Neuron (in vitro differentiated cells): ENCODE data around the gene LAP3.
"Not testable (repeated sequence)": the region's sequence is repeated elsewhere in the genome, so short reads cannot be mapped to it uniquely, and the experiment has no call there.

Source experiments
- H2AFZ ChIP-seq: one replicate; pipeline ENCODE4 v1.6.1; 2013; ENCODE audit warnings: low read depth, mild to moderate bottlenecking, inconsistent platforms, low read length, moderate library complexity
- H3K27me3 ChIP-seq: one replicate; pipeline ENCODE4 v1.6.1; 2013; ENCODE audit warnings: low read length; ENCODE audit not compliant: insufficient read depth
- H3K36me3 ChIP-seq: one replicate; pipeline ENCODE4 v1.6.1; 2013; ENCODE audit warnings: low read length; ENCODE audit not compliant: insufficient read depth
- H3K4me1 ChIP-seq: one replicate; pipeline ENCODE4 v1.6.1; 2013; ENCODE audit warnings: low read length; ENCODE audit not compliant: insufficient read depth
- H3K4me3 ChIP-seq: 2 replicates; pipeline ENCODE4 v1.5.1; 2013; ENCODE audit warnings: mild to moderate bottlenecking, low read length, moderate library complexity
- H3K9me3 ChIP-seq: one replicate; pipeline ENCODE4 v1.6.1; 2013; ENCODE audit warnings: low read length

Gene LAP3

DNA sequence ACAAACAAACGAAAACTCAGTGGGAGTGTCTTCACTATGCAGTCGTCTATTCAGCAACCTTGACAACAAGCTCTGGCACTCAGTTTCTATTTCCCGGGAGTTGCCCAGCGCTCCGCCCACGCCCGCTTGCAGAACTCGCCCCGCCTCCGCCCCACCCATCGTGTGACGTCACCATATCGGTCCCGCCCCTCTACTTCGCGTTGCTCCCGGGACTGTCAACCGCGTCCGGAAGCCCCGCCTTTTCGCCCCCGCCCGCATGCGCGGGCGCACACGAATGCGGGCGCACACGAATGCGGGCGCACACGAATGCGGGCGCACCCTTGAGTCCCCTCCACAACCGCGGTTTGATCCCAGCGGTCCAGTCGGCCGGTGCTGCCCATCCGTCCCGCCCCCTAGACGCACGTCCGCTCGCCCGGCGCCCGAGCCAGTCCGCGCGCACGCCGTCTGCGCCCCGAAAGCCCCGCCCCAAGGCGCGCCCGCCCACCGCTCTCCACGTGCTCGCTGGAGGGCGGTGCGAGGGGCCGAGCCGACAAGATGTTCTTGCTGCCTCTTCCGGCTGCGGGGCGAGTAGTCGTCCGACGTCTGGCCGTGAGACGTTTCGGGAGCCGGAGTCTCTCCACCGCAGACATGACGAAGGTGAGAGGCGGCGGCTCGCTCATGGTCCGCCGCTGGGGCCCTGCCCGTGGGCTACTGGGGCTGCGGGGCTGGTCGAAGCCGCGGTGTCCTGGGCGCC, at the start of gene LAP3:
Gene LAP3 (plus strand): TSS at position 267 of the 733 bp plus-strand sequence. CDS start 268 bp downstream, at position 535.
- H3K4me1 ChIP-seq: peaks cover 14% of the 10 kb centered on the region
- peak within 1 kb of the TSS; percentile 94 for H2AFZ ChIP-seq
- peak within 1 kb of the TSS; percentile 74 for H3K4me3 ChIP-seq

DNA sequence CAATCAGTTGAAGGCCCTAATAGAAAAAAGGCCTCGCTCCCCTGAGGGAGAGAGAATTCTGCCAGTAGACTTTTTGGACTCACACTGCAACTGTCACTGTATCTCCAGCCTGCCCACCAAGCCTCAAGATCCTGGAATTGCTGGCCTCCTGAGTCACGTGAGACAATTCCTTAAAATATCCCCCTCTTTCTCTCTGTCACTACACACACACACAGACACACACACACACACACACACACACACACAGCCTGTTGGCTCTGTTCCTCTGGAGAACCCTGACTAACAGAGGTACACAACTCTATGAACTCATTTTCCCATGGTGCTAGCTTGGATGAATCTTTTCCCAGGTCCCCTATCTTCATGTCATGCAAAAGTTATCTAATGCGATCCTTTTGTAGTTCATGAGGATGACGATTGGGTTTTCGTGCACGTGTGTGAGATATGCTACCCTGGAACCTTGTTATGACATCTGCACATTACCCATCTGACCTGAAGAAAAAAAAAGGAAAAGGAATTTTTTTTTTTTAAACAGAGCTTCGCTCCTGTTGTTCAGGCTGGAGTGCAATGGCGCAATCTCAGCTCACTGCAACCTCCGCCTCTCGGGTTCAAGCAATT, 48.3 kb upstream of the LAP3 start:
- H2AFZ ChIP-seq: no peak overlapping the region
- no peaks in the 10 kb centered on the region for H3K36me3 ChIP-seq
- no peak overlapping the region for H3K4me3 ChIP-seq
- no peaks in the 10 kb centered on the region for H3K4me1 ChIP-seq
- no peaks in the 10 kb centered on the region for H3K27me3 ChIP-seq
- no peaks in the 10 kb centered on the region for H3K9me3 ChIP-seq

More for the DNA sequence above, at the start of gene LAP3:
- H3K36me3 ChIP-seq: peaks cover 11% of the 10 kb centered on the region
- no peaks in the 10 kb centered on the region for H3K27me3 ChIP-seq
- H3K9me3 ChIP-seq: no peaks in the 10 kb centered on the region

DNA sequence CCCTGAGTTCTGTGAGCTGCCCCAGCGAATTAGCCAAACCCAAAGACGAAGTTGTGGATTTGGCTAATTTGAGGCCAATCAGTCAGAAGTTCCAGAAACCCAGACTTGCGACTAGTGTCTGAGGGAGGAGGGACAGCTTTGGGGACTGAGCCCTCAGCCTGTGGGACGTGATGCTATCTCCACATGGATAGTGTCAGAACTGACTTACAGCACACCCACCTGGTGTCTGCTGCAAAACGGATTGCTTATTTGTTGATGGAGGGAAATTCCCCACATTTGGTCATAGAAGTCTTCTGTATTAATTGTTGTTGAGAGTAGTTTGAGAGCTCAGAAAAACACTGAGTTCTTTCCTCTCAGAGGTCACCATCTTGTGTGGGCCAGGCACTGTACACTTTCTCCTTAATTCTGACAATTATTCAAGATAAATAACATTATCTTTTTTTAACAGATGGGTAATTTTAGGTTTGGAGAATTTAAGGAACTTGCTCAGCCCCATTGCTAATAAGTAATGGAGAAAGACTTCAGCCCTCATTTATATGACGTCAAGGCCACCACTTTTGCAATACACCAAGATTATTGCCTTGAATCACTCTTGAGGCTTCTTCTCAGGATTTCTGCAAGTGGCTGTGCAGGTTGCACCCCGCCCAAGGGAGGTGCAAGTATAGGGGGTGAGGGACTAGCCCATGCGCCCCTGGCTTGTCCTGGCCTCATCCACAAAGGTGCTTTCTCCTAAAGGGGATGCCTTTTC, 45.3 kb upstream of the LAP3 start:
- H3K27me3 ChIP-seq: no peaks in the 10 kb centered on the region
- H3K4me1 ChIP-seq: no peaks in the 10 kb centered on the region
- no peak overlapping the region for H2AFZ ChIP-seq
- no peaks in the 10 kb centered on the region for H3K36me3 ChIP-seq
- no peak overlapping the region for H3K4me3 ChIP-seq
- H3K9me3 ChIP-seq: no peaks in the 10 kb centered on the region

GRCh38 chr4:17534705-17535104, 42.3 kb upstream of the LAP3 start:
- Histone ChIP-seq H3K27me3 (no peaks in the 10 kb centered on the region), H3K4me1 (no peaks in the 10 kb centered on the region)

GRCh38 chr4:17535242-17535641, 41.8 kb upstream of the LAP3 start:
- Histone ChIP-seq H3K4me3 (no peak overlapping the region), H3K27me3 (no peaks in the 10 kb centered on the region), H3K4me1 (no peaks in the 10 kb centered on the region), H3K36me3 (no peaks in the 10 kb centered on the region), H3K9me3 (no peaks in the 10 kb centered on the region), H2AFZ (no peak overlapping the region)

More at GRCh38 chr4:17534705-17535104, 42.3 kb upstream of the LAP3 start:
- no peak overlapping the region for H3K4me3 ChIP-seq
- H3K9me3 ChIP-seq: no peaks in the 10 kb centered on the region
- no peaks in the 10 kb centered on the region for H3K36me3 ChIP-seq
- H2AFZ ChIP-seq: no peak overlapping the region

- H3K4me1 ChIP-seq: no peaks in the 10 kb centered on the region
- no peaks in the 10 kb centered on the region for H3K36me3 ChIP-seq
- no peak overlapping the region for H3K4me3 ChIP-seq
- no peak overlapping the region for H2AFZ ChIP-seq
- no peaks in the 10 kb centered on the region for H3K9me3 ChIP-seq
- H3K27me3 ChIP-seq: no peaks in the 10 kb centered on the region
Observed at GRCh38 chr4:17535906-17536305, 41.1 kb upstream of the LAP3 start.

DNA sequence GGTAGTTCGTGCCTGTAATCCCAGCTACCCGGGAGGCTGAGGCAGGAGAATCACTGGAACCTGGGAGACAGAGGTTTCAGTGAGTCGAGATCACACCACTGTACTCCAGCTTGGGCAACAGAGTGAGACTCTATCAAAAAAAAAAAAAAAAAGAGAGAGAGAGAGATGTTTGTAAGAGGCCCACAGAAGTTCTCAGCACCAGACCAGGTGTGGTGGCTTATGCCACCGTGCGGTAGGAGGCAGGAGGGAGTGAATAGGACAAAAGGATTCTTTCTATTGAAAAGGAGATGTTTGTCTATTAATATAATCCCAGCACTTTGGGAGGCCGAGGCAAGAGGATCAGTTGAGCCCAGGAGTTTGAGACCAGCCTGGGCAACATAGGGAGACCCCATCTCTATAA, 39.9 kb upstream of the LAP3 start:
- not testable (repeated sequence) for H3K9me3 ChIP-seq, H2AFZ ChIP-seq, H3K27me3 ChIP-seq, H3K36me3 ChIP-seq, H3K4me1 ChIP-seq, H3K4me3 ChIP-seq

- Histone ChIP-seq H2AFZ (no peak overlapping the region), H3K9me3 (no peaks in the 10 kb centered on the region), H3K36me3 (no peaks in the 10 kb centered on the region), H3K27me3 (no peaks in the 10 kb centered on the region), H3K4me3 (no peak overlapping the region), H3K4me1 (peaks cover 6% of the 10 kb centered on the region)
Observed at GRCh38 chr4:17544205-17544604, 32.8 kb upstream of the LAP3 start.

- H3K9me3 ChIP-seq: no peaks in the 10 kb centered on the region
- no peak overlapping the region for H3K4me3 ChIP-seq
- H3K27me3 ChIP-seq: no peaks in the 10 kb centered on the region
- no peaks in the 10 kb centered on the region for H3K36me3 ChIP-seq
- H2AFZ ChIP-seq: no peak overlapping the region
- H3K4me1 ChIP-seq: peaks cover 6% of the 10 kb centered on the region
Observed at GRCh38 chr4:17544831-17545234, 32.2 kb upstream of the LAP3 start.

GRCh38 chr4:17545374-17546140, 31.4 kb upstream of the LAP3 start:
- Histone ChIP-seq H3K27me3 (no peaks in the 10 kb centered on the region), H3K36me3 (no peaks in the 10 kb centered on the region), H3K4me3 (no peak overlapping the region), H3K4me1 (peaks cover 6% of the 10 kb centered on the region), H3K9me3 (no peaks in the 10 kb centered on the region), H2AFZ (no peak overlapping the region)

DNA sequence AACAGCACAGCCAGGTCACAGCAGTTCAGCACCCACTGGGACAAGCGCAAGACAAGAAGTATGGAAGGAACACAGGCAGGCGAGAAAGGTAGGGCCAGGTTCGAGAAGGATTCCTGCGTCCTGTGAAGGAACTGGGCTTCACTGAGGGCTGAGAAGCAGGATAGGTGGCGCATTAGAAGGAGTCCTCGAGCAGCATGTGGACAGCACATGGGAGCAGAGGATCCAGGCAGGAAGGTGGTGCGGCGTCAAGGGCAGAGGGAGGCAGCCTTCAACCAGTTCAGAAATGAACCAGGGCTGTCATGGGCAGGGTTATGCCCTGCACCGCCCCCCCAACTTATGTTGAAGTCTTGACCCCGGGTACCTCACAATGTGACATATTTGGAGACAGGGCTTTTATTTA, 30.8 kb upstream of the LAP3 start:
- H2AFZ ChIP-seq: no peak overlapping the region
- no peaks in the 10 kb centered on the region for H3K9me3 ChIP-seq
- no peaks in the 10 kb centered on the region for H3K27me3 ChIP-seq
- no peaks in the 10 kb centered on the region for H3K36me3 ChIP-seq
- peaks cover 6% of the 10 kb centered on the region for H3K4me1 ChIP-seq
- H3K4me3 ChIP-seq: no peak overlapping the region

GRCh38 chr4:17546678-17547077, 30.3 kb upstream of the LAP3 start:
- peaks cover 6% of the 10 kb centered on the region for H3K4me1 ChIP-seq
- no peak overlapping the region for H3K4me3 ChIP-seq
- H3K27me3 ChIP-seq: no peaks in the 10 kb centered on the region
- H3K9me3 ChIP-seq: no peaks in the 10 kb centered on the region
- no peak overlapping the region for H2AFZ ChIP-seq
- no peaks in the 10 kb centered on the region for H3K36me3 ChIP-seq

DNA sequence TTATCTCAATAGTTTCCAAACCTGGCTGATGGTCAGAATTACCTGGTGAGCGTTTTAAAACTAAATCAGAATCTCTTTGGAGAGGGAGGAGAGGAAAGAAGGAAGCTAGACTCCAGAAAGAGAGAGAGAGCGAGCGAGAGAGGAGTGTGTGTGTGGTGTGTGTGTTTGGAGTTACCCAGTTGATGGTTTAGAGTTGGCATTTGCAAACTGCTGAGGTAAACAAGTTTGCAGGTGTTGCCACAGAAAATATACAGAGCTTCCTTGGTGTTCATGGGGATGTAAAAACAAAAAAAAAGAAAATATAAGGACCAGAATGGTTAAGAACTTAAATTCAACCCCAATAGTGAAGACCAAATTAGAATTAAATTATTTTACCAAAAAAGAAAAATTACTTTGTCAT, 26.4 kb upstream of the LAP3 start:
- Histone ChIP-seq H3K27me3 (peaks cover 5% of the 10 kb centered on the region), H3K4me3 (no peak overlapping the region), H3K36me3 (no peaks in the 10 kb centered on the region), H3K9me3 (no peaks in the 10 kb centered on the region), H3K4me1 (peaks cover 4% of the 10 kb centered on the region), H2AFZ (no peak overlapping the region)
